ENCODE measurements around the gene UBE2L3.
"Not testable (repeated sequence)": the region's sequence is repeated elsewhere in the genome, so short reads cannot be mapped to it uniquely, and the experiment has no call there.

UBE2L3 gene

GRCh38 chr22:21567456-21568346 lies at the start of gene UBE2L3:
Gene UBE2L3, plus strand, starts transcription at chr22:21567714. Its CDS starts 31 bp downstream, at chr22:21567745.
- peak; percentile 86 for DNase-seq

DNA sequence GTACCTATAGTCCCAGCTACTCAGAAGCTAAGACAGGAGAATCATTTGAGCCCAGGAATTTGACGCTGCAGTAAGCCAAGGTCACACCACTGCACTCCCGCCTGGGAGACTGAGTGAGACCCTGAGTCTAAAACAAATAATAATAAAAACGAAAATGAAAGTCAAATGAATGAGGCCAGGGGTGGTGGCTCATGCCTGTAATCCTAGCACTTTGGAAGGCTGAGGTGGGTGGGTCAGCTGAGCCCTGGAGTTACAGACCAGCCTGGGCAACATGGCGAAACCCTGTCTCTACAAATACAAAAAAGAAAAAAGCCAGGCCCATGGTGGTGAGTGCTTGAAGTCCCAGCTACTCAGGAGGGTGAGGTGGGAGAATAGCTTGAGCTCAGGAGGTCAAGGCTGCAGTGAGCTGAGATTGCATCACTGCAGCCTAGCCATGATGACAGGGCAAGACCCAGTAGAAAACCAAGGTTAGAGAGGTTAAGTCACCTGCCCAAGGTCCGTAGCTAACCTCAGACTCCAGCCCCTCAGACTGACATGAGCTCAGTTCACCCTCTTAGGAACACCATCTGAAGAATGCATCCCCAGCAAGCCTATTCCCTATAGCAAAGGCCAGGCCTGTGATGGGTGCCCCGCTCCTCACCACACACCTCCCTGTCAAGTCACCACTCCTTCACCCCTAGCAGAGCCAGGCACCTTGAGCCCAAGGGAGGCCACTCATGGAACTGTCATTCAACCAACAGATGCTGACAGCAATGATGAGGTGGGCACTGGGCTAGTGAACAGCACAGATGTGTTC lies 40.6 kb upstream of the UBE2L3 start:
- DNase-seq, result not testable (repeated sequence)

GRCh38 chr22:21531525-21531924 lies 36.0 kb upstream of the UBE2L3 start:
- DNase-seq, result not testable (repeated sequence)

- DNase-seq, result not testable (repeated sequence)
Measured at GRCh38 chr22:21532863-21533648, 34.5 kb upstream of the UBE2L3 start.

- DNase-seq, result not testable (repeated sequence)
Measured at GRCh38 chr22:21539862-21540261, 27.7 kb upstream of the UBE2L3 start.

GRCh38 chr22:21544432-21545322 lies 22.8 kb upstream of the UBE2L3 start:
- DNase-seq, result not testable (repeated sequence)

DNA sequence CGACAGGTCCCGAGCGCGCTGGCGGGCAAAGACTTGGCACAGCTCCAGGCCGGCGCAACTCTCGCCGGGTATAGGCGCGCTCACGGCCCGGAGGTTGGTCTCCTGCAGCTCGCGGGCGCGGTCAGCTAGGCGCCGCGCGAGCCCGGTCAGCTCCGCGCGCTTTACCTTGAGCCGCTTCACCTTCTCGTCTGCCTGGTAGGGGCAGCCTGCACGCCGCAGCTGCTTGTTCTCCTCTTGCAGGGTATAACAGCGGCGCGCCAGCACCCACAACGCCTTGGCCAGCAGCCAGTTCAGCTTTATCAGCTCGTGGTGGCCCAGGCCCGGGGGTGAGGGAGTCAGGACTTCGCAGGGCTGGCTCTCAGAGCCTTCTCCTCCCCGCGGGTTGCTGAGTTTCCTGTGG lies 18.0 kb upstream of the UBE2L3 start:
- DNase-seq, result not testable (repeated sequence)

DNA sequence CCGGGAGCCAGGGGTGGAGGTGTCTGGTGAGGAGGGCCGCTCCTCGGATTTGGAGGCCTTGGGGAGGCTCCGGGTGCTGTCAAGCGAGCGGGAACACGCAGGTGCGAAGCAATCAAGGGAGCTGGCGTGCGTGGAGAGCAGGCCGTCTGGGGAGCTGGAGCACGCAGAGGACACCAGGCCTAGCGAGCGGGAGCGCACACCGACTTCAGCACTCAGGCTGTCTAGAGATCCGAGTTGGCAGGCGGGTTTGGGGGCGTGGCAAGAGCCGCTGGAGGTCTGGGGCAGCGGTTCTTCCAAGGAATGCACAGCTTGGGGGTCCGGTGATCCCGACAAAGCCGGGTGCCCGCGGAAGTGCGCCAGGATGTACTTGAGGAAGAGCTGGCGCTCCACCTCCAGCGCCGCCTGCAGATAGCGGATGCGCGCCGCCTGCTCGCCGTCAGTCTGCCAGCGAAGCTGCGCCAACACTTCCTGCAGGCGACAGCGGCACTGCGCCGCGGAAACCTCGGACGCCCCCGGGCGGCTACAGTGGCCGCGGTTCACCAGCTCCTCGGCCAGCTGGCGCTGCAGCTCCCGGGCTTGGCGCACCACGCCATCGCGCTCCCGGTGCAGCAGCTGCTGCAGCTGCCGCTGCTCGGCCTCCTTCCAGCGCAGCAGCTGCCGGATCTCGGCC lies 17.4 kb upstream of the UBE2L3 start:
- not testable (repeated sequence) for DNase-seq

DNA sequence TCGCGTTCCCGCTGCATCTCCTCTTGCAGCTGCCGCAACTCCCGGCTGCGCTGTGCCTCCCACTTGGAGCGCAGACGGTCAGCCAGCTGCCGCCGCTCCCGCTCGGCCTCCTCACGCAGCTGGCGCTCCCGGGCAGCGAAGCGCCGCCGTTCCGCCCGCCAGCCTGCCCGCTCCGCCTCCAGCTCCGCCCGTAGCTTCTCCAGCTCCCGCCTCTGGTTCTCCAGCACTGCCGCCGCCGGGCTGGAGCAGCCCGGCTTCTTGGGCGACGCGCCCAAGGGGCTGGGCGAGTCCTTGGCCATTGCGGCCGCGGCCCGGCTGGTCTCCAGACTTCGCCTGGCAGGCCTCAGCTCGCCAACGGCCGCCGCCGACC lies 16.9 kb upstream of the UBE2L3 start:
- DNase-seq, result not testable (repeated sequence)

DNA sequence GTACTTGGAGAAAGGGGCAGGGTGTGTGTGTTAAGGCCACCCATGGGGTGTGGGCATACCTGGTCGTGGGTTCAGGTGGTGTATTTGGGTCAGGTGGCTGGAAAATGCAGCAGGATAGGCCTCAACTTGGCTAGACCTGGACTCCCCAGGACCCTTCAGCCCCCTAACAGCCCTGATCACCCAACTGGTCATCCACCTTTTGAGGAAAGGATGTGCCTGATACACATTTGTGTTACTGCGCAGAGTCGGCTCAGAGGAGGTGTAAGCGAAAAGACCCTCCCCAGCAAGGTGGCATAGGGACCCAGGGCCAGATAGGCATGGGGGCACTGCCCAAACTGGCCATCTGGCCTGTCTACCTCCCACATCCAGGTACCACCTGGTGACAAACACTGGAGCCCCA lies 16.2 kb upstream of the UBE2L3 start, which contains the start of gene RIMBP3C:
Gene RIMBP3C (minus strand): TSS at position 101 of the 400 bp plus-strand sequence. CDS start 485 bp downstream, outside the sequence.
- DNase-seq, result not testable (repeated sequence)

- DNase-seq, result not testable (repeated sequence)
Measured at GRCh38 chr22:21559345-21560125, 8.0 kb upstream of the UBE2L3 start.

DNA sequence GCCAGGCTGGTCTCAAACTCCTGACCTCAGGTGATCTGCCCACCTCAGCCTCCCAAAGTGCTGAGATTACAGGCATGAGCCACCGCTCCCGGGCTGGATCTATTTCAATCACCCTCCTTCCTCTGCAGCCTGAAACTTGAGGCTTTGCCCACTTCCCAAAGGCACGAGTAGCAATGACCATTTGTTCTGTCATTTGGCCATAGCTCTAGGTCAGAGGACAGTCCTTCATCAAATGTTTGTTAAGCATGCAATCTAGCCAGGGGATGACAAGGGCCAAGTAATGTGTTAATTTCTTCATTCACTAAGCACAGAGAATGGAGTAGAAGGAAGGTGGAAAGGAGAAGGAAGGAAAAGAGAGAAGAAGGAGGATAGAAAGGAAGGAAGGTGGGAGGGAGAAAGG lies 6.9 kb upstream of the UBE2L3 start:
- not testable (repeated sequence) for DNase-seq

DNA sequence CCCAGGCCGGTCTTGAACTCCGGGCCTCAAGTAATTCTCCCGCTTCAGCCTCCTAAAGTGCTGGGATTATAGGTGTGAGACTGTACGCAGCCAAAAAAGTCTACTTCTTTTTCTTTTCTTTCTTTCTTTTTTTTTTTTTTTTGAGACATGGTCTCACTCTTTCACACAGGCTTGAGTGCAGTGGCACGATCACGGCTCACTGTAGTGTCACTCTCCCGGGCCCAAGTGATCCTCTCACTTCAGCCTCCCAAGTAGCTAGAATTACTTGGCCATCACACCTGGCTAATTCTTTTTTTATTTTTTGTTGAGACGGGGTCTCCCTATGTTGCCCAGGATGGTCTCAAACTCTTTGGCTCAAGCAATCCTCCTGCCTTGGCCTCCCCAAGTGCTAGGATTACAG lies 3.6 kb upstream of the UBE2L3 start:
- DNase-seq, result no peak

- no peak for DNase-seq
Measured at GRCh38 chr22:21564411-21564810, 3.1 kb upstream of the UBE2L3 start.

GRCh38 chr22:21568347-21569075 lies 997 bp downstream of the UBE2L3 start:
- no peak for DNase-seq

DNA sequence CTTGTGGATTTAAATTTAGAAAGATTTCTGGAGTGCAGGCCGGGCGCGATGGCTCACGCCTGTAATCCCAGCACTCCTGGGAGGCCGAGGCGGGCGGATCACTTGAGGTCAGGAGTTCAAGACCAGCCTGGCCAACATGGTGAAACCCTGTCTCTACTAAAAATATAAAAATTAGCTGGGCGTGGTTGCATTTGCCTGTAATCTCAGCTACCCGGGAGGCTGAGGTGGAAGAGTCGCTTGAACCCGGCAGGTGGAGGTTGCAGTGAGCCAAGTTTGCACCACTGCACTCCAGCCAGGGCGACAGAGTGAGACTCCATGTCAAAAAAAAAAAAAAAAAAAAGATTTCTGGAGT lies 1.5 kb downstream of the UBE2L3 start:
- not testable (repeated sequence) for DNase-seq

DNA sequence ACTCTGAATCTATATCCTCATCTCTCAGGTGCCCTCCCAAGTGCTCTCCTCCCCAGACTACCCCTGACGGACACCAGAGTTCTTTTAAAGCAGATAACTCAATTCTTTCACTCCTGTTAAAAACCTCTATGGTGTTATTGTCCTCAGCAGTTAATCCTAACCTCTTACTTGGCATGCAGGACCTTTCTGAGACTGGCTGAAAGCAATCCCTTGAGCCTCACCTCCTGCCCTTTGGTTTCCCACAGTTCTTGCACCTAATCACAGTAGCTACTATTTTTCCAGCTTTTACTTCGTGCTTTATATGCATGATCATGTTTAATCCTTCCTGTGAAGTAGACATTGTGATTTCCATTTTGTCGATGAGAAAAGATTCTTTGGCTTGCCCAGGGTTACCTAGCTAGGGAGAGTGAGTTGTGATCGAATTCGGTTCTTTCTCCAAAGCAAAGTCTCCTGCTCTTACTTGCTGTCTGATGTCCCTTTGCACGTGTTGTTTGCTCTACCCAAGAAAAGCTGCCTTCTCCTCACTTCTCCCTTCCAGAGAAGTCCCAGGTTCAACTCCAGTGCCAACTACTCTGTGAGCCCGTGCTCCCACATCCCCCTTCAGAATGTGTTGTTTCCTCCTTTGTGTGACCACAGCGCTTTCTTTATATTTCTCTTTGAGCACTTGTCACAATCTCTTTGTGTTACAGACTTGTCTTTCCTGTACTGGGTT lies 2.1 kb downstream of the UBE2L3 start:
- DNase-seq, result no peak

DNA sequence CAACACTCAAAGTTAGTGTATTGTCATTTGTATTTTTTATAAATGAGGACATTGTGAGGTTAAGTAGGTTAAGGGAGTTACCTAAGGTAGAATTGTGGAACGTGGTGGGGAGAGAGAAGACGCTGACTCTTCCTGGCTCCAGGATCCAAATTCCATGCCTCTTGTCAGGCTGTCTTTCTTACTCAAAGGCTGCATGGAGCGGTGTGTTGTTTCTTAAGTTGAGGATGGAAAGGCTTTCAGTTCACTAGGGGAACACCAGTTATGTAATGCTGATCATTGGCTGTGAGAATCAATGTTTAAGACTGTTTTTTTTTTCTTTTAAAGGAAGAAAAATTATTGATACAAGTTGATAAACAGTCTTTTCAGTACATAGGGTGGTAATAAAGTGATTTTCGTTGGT lies 2.9 kb downstream of the UBE2L3 start:
- DNase-seq, result no peak

DNA sequence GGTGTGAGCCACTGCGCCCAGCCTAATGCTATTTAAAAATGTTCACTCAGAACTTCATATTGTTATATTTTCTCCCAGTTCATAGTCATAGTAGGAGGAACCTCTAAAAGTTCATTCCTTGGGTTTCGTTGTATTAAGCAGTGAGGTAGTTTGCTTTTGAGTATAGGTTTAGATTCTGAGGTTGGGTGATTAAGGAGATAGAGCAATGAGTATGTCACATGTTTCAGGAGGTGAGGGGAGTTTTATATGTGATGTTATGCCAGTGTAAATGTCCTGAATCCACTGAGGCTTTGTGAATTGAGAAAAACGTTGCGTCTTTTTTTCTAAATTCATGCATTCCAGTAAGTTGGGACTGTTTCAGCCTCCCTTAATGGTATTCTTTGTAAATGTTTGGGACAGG lies 4.2 kb downstream of the UBE2L3 start:
- no peak for DNase-seq

Data from stimulated activated CD4-positive, alpha-beta T cell treated with anti-CD3 and anti-CD28 coated beads, Interleukin-4, amount 100 ng/mL, for 1 hour (primary cell).